MM.1S (cell line): ENCODE measurements around the gene INPP4B.

Source experiments
- EZH2 ChIP-seq: fragments of 300-600 bp; sonication (generic); optimal IDR thresholded peaks from 2 replicates; pipeline ENCODE3; 2017; ENCODE audit warnings: low read depth, mild to moderate bottlenecking, antibody characterized with exemption, low read length, mixed read lengths
- TF ChIP-seq, protein P1 (sequence below): fragments of 300-600 bp; sonication (generic); IDR thresholded peaks from 2 replicates; pipeline ENCODE4 v1.5.1; 2016; ENCODE audit warnings: antibody characterized with exemption, low read length, mixed read lengths

DNA sequence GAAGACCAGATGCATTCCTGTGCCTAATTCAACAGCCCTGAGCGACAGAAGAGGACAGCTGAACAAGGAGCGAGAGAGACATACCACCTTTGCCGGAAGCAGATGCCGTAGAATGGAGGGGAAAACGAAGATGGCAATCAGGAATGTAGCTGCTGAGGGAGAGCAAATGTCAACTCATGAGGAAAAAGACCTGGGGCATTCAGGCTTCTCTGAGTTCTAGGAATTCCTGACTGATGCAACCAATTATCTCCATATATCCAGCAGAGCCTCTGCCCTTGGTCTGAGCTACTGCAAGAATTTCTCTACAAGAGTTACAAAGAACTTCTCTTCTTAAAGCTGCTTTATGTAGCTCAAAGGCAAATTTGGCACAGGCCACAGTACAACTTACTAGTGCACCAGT is 40.5 kb upstream of the INPP4B start:
- TF ChIP-seq, protein P1, sequence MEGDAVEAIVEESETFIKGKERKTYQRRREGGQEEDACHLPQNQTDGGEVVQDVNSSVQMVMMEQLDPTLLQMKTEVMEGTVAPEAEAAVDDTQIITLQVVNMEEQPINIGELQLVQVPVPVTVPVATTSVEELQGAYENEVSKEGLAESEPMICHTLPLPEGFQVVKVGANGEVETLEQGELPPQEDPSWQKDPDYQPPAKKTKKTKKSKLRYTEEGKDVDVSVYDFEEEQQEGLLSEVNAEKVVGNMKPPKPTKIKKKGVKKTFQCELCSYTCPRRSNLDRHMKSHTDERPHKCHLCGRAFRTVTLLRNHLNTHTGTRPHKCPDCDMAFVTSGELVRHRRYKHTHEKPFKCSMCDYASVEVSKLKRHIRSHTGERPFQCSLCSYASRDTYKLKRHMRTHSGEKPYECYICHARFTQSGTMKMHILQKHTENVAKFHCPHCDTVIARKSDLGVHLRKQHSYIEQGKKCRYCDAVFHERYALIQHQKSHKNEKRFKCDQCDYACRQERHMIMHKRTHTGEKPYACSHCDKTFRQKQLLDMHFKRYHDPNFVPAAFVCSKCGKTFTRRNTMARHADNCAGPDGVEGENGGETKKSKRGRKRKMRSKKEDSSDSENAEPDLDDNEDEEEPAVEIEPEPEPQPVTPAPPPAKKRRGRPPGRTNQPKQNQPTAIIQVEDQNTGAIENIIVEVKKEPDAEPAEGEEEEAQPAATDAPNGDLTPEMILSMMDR, result no peak
- no peak for TF ChIP-seq EZH2
